Activated T-cell treated with anti-CD3 and anti-CD28 coated beads, Interleukin-2, amount 50 U/mL, for 24 hours (primary cell): ENCODE results near the gene NHSL1.

Experiments
- DNase-seq: peaks from one replicate; pipeline ENCODE4 v3.0.0-alpha.2; 2020
- H3K27ac Mint-ChIP-seq: 2 replicates; pipeline ENCODE4 v1.8.0; 2020; ENCODE audit warnings: mild to moderate bottlenecking, mixed read lengths
- H3K27me3 Mint-ChIP-seq: 2 replicates; pipeline ENCODE4 v1.8.0; 2020; ENCODE audit warnings: mixed read lengths
- H3K36me3 Mint-ChIP-seq: 2 replicates; pipeline ENCODE4 v1.8.0; 2020; ENCODE audit warnings: low read depth, mixed read lengths
- H3K4me1 Mint-ChIP-seq: 2 replicates; pipeline ENCODE4 v1.8.0; 2020; ENCODE audit warnings: low read depth, mixed read lengths
- H3K4me3 Mint-ChIP-seq: 2 replicates; pipeline ENCODE4 v1.8.0; 2020; ENCODE audit warnings: mild to moderate bottlenecking, moderate library complexity, mixed read lengths
- H3K9me3 Mint-ChIP-seq: 2 replicates; pipeline ENCODE4 v1.8.0; 2020; ENCODE audit warnings: mixed read lengths

Gene NHSL1

GRCh38 chr6:138405816-138406413 lies 93.4 kb downstream of the NHSL1 start:
- peaks cover 13% of the 10 kb centered on the region for H3K4me1 Mint-ChIP-seq
- no peak overlapping the region for H3K4me3 Mint-ChIP-seq
- H3K27me3 Mint-ChIP-seq, result peaks cover 6% of the 10 kb centered on the region
- no peaks in the 10 kb centered on the region for H3K9me3 Mint-ChIP-seq
- peaks cover 14% of the 10 kb centered on the region for H3K36me3 Mint-ChIP-seq
- no peak for DNase-seq
- no peak overlapping the region for H3K27ac Mint-ChIP-seq

- peaks cover 6% of the 10 kb centered on the region for H3K27me3 Mint-ChIP-seq
- H3K9me3 Mint-ChIP-seq, result no peaks in the 10 kb centered on the region
- H3K27ac Mint-ChIP-seq, result no peak overlapping the region
- DNase-seq, result no peak
- H3K36me3 Mint-ChIP-seq, result peaks cover 13% of the 10 kb centered on the region
- peak overlapping the region; percentile 56 for H3K4me3 Mint-ChIP-seq
- peaks cover 9% of the 10 kb centered on the region for H3K4me1 Mint-ChIP-seq
Measured at GRCh38 chr6:138404666-138405337, 94.5 kb downstream of the NHSL1 start.

- Mint-ChIP-seq H3K36me3 (peaks cover 7% of the 10 kb centered on the region), H3K27me3 (peaks cover 6% of the 10 kb centered on the region), H3K4me1 (peaks cover 9% of the 10 kb centered on the region), H3K4me3 (peak within 1 kb of the TSS; percentile 75), H3K27ac (no peak within 1 kb of the TSS), H3K9me3 (no peaks in the 10 kb centered on the region)
- DNase-seq, result peak; percentile 84
Measured at GRCh38 chr6:138403801-138404665, 95.3 kb downstream of the NHSL1 start, which contains the start of gene HEBP2. TSS of gene HEBP2 (plus strand) at chr6:138404223. CDS start at chr6:138404496, 273 bp downstream.

DNA sequence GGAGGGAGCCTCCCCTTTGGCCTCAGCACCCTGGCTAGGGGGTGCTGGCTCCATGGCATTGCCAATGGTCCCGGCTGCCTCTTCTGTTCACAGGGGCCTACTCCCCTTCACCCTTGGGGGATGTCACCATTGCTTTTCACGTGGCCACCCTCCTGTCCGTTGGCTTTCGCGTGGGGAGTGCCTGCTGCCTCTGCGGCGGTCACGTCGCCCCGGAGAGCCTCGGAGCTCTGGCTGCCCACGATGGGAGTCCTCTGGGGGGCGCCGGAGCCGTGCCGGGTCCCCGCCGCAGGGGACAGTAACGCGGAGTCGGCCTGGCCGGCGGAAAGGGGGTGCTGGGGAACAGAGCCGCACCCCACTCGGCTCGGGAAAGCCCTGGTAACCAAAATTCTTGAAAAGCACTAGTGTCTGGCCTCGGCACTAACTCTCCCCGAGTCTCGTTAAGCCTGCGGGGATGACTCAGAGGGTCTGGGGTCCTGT lies 95.9 kb downstream of the NHSL1 start:
- Mint-ChIP-seq H3K36me3 (peaks cover 3% of the 10 kb centered on the region), H3K27ac (no peak overlapping the region), H3K27me3 (peaks cover 6% of the 10 kb centered on the region), H3K4me1 (peaks cover 9% of the 10 kb centered on the region), H3K4me3 (peak overlapping the region; percentile 75), H3K9me3 (no peaks in the 10 kb centered on the region)
- peak; percentile 51 for DNase-seq

DNA sequence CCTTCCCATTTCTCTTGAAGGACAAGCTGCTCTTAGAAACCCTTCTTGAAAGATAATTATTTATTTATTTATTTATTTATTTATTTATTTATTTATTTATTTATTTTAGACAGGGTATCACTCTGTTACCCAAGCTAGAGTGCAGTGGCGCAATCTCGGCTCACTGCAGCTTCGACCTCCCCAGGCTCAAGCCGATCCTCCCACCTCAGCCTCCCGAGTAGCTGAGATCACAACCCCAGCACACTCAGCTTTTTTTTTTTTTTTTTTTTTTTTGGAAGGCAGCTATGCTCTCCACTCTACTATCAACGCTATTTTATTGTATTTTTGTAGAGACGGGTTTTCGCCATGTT lies 96.5 kb downstream of the NHSL1 start:
- no peaks in the 10 kb centered on the region for H3K9me3 Mint-ChIP-seq
- H3K4me3 Mint-ChIP-seq, result peak overlapping the region; percentile 75
- H3K27me3 Mint-ChIP-seq, result peaks cover 6% of the 10 kb centered on the region
- H3K27ac Mint-ChIP-seq, result no peak overlapping the region
- no peak for DNase-seq
- H3K4me1 Mint-ChIP-seq, result peaks cover 9% of the 10 kb centered on the region
- peaks cover 2% of the 10 kb centered on the region for H3K36me3 Mint-ChIP-seq

- Mint-ChIP-seq H3K4me1 (peaks cover 9% of the 10 kb centered on the region), H3K9me3 (no peaks in the 10 kb centered on the region), H3K36me3 (peaks cover 2% of the 10 kb centered on the region), H3K27me3 (peaks cover 6% of the 10 kb centered on the region), H3K27ac (no peak overlapping the region), H3K4me3 (no peak overlapping the region)
- DNase-seq, result no peak
Measured at GRCh38 chr6:138401960-138402837, 97.1 kb downstream of the NHSL1 start.

DNA sequence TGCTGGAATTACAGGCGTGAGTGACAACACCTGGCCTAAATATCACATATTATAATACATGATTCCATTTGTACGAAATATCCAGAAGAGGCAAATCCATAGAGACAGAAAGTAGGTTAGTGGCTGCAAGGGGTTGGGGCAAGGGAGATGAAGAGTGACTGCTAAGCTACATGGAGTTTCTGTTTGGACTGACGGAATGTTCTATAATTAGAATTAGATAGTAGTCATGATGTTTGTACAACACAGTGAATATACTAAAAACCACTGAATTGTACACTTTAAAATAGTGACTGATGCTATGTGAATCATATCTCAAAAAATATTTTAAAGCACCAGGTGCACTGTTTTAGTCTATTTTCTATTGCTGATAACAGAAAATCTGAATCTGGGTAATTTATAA lies 99.0 kb downstream of the NHSL1 start:
- Mint-ChIP-seq H3K9me3 (no peaks in the 10 kb centered on the region), H3K4me1 (peaks cover 9% of the 10 kb centered on the region), H3K36me3 (no peaks in the 10 kb centered on the region), H3K4me3 (no peak overlapping the region), H3K27me3 (peaks cover 6% of the 10 kb centered on the region), H3K27ac (no peak overlapping the region)
- no peak for DNase-seq

- Mint-ChIP-seq H3K27ac (no peak overlapping the region), H3K4me1 (peaks cover 3% of the 10 kb centered on the region), H3K27me3 (peaks cover 6% of the 10 kb centered on the region), H3K4me3 (no peak overlapping the region), H3K9me3 (no peaks in the 10 kb centered on the region), H3K36me3 (no peaks in the 10 kb centered on the region)
- no peak for DNase-seq
Measured at GRCh38 chr6:138397128-138398122, 101.9 kb downstream of the NHSL1 start.

- no peak for DNase-seq
- Mint-ChIP-seq H3K9me3 (no peaks in the 10 kb centered on the region), H3K4me3 (no peak overlapping the region), H3K27ac (no peak overlapping the region), H3K27me3 (peaks cover 2% of the 10 kb centered on the region), H3K4me1 (no peaks in the 10 kb centered on the region), H3K36me3 (no peaks in the 10 kb centered on the region)
Measured at GRCh38 chr6:138396709-138397108, 102.6 kb downstream of the NHSL1 start.

GRCh38 chr6:138393871-138394783 lies 105.2 kb downstream of the NHSL1 start:
- no peaks in the 10 kb centered on the region for H3K9me3 Mint-ChIP-seq
- H3K27ac Mint-ChIP-seq, result no peak overlapping the region
- no peaks in the 10 kb centered on the region for H3K4me1 Mint-ChIP-seq
- H3K36me3 Mint-ChIP-seq, result no peaks in the 10 kb centered on the region
- H3K27me3 Mint-ChIP-seq, result peaks cover 9% of the 10 kb centered on the region
- no peak overlapping the region for H3K4me3 Mint-ChIP-seq
- DNase-seq, result no peak

DNA sequence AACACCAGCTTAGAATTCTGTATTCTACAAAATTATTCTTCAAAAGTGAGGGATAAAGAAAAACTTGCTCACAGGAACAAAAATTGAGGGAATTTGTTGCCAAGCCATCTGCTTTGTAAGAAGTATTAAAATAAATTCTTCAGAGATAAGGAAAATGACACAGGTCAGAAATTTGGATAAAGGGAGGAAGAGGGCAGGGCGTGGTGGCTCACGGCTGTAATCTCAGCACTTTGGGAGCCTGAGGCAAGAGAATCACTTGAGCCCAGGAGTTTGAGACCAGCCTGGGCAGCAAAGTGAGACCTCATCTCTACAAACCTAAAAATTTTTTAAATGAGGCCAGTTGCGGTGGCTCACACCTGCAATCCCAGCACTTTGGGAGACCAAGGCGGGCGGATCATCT lies 109.7 kb downstream of the NHSL1 start:
- no peak overlapping the region for H3K27ac Mint-ChIP-seq
- DNase-seq, result no peak
- no peaks in the 10 kb centered on the region for H3K9me3 Mint-ChIP-seq
- no peaks in the 10 kb centered on the region for H3K36me3 Mint-ChIP-seq
- H3K4me1 Mint-ChIP-seq, result no peaks in the 10 kb centered on the region
- peaks cover 16% of the 10 kb centered on the region for H3K27me3 Mint-ChIP-seq
- H3K4me3 Mint-ChIP-seq, result no peak overlapping the region

GRCh38 chr6:138387577-138388368 lies 111.5 kb downstream of the NHSL1 start:
- DNase-seq, result no peak
- H3K4me1 Mint-ChIP-seq, result no peaks in the 10 kb centered on the region
- no peaks in the 10 kb centered on the region for H3K36me3 Mint-ChIP-seq
- no peaks in the 10 kb centered on the region for H3K9me3 Mint-ChIP-seq
- no peak overlapping the region for H3K27ac Mint-ChIP-seq
- H3K4me3 Mint-ChIP-seq, result no peak overlapping the region
- peaks cover 16% of the 10 kb centered on the region for H3K27me3 Mint-ChIP-seq
